Measurements from ENCODE around the gene DLGAP1.
"Not testable (repeated sequence)": the region's sequence is repeated elsewhere in the genome, so short reads cannot be mapped to it uniquely, and the experiment has no call there.

DLGAP1 gene

GRCh38 chr18:3478262-3478978 is 976.7 kb downstream of the DLGAP1 start:
- no peak for DNase-seq

GRCh38 chr18:3472681-3473544 is 982.2 kb downstream of the DLGAP1 start:
- DNase-seq = no peak

GRCh38 chr18:3472121-3472520 is 983.0 kb downstream of the DLGAP1 start:
- DNase-seq = not testable (repeated sequence)

- DNase-seq = no peak
These were observed 983.9 kb downstream of the DLGAP1 start for GRCh38 chr18:3471141-3471648.

GRCh38 chr18:3468833-3469232 is 986.3 kb downstream of the DLGAP1 start:
- DNase-seq = no peak

- DNase-seq = no peak
These were observed 986.9 kb downstream of the DLGAP1 start for GRCh38 chr18:3468066-3468705.

- no peak for DNase-seq
These were observed 988.2 kb downstream of the DLGAP1 start for GRCh38 chr18:3466872-3467271.

GRCh38 chr18:3466045-3466444 is 989.1 kb downstream of the DLGAP1 start:
- DNase-seq = no peak

GRCh38 chr18:3463051-3463450 is 992.1 kb downstream of the DLGAP1 start:
- no peak for DNase-seq

- no peak for DNase-seq
These were observed 993.4 kb downstream of the DLGAP1 start for GRCh38 chr18:3461704-3462103.

- no peak for DNase-seq
These were observed 994.2 kb downstream of the DLGAP1 start for GRCh38 chr18:3460823-3461398.

GRCh38 chr18:3458952-3459853 is 995.9 kb downstream of the DLGAP1 start:
- no peak for DNase-seq

- DNase-seq = no peak
These were observed 996.7 kb downstream of the DLGAP1 start for GRCh38 chr18:3458378-3458777.

- DNase-seq = no peak
These were observed 997.8 kb downstream of the DLGAP1 start for GRCh38 chr18:3457261-3457724.

GRCh38 chr18:3456686-3457069 is 998.4 kb downstream of the DLGAP1 start:
- DNase-seq = no peak

- no peak for DNase-seq
These were observed 999.0 kb downstream of the DLGAP1 start for GRCh38 chr18:3455907-3456685.

- DNase-seq = no peak
These were observed 999.9 kb downstream of the DLGAP1 start for GRCh38 chr18:3455090-3455635.

- DNase-seq = peak; percentile 37
These were observed 1000.6 kb downstream of the DLGAP1 start for GRCh38 chr18:3454365-3455089.

- no peak for DNase-seq
These were observed 1001.4 kb downstream of the DLGAP1 start for GRCh38 chr18:3453540-3454364.
